DOHH2 (cell line): Measurements from ENCODE around the gene NES.

Source experiments
- H3F3A ChIP-seq: fragments of 200-600 bp; sonication (generic), shearing (Covaris generic); 2 replicates; pipeline ENCODE4 v1.6.0; 2016; ENCODE audit warnings: antibody characterized with exemption, mild to moderate bottlenecking; ENCODE audit not compliant: control insufficient read depth, insufficient read depth
- H3K27ac ChIP-seq: fragments of 200-600 bp; sonication (generic); 2 replicates; pipeline ENCODE4 v1.5.1; 2014; ENCODE audit warnings: low read depth, mild to moderate bottlenecking, low read length, moderate library complexity
- H3K27me3 ChIP-seq: fragments of 200-600 bp; sonication (generic); 2 replicates; pipeline ENCODE4 v1.6.1; 2014; ENCODE audit warnings: mild to moderate bottlenecking, low read length, mixed read lengths; ENCODE audit not compliant: control insufficient read depth
- H3K36me3 ChIP-seq: fragments of 200-600 bp; sonication (generic); 2 replicates; pipeline ENCODE4 v1.6.1; 2014; ENCODE audit warnings: mild to moderate bottlenecking, low read length, moderate library complexity, mixed read lengths; ENCODE audit not compliant: control insufficient read depth
- H3K4me1 ChIP-seq: fragments of 200-600 bp; sonication (generic); 2 replicates; pipeline ENCODE4 v1.6.1; 2014; ENCODE audit warnings: mild to moderate bottlenecking, low read length, mixed read lengths; ENCODE audit not compliant: control insufficient read depth
- H3K4me2 ChIP-seq: fragments of 200-600 bp; sonication (generic); 2 replicates; pipeline ENCODE4 v1.6.0; 2014; ENCODE audit warnings: mild to moderate bottlenecking, low read length, moderate library complexity
- H3K4me3 ChIP-seq: fragments of 200-600 bp; sonication (generic); 2 replicates; pipeline ENCODE4 v1.5.1; 2014; ENCODE audit warnings: mild to moderate bottlenecking, low read length, mixed read lengths
- H3K79me2 ChIP-seq: fragments of 200-600 bp; sonication (generic); 2 replicates; pipeline ENCODE4 v1.6.1; 2014; ENCODE audit warnings: mild to moderate bottlenecking, low read length, mixed read lengths; ENCODE audit not compliant: control insufficient read depth
- H3K9me2 ChIP-seq: fragments of 200-600 bp; sonication (generic); replicated peaks from 2 replicates; pipeline ENCODE4 v1.6.1; 2014; ENCODE audit warnings: mild to moderate bottlenecking, low read length, mixed read lengths; ENCODE audit not compliant: control insufficient read depth
- H3K9me3 ChIP-seq: fragments of 200-600 bp; sonication (generic); 2 replicates; pipeline ENCODE4 v1.6.1; 2014; ENCODE audit warnings: antibody characterized with exemption, low read length, mixed read lengths; ENCODE audit not compliant: control insufficient read depth, insufficient read depth
- H4K20me1 ChIP-seq: fragments of 200-600 bp; sonication (generic); 2 replicates; pipeline ENCODE4 v1.6.0; 2014; ENCODE audit warnings: low read depth, mild to moderate bottlenecking, antibody characterized with exemption, low read length, moderate library complexity; ENCODE audit not compliant: control insufficient read depth, insufficient read depth
- CTCF ChIP-seq: fragments of 200-600 bp; sonication (generic); IDR thresholded peaks from one replicate; pipeline ENCODE4 v1.5.1; 2014; ENCODE audit warnings: antibody characterized with exemption, mild to moderate bottlenecking, low read depth, low read length; ENCODE audit not compliant: poor library complexity, severe bottlenecking
- EZH2phosphoT487 ChIP-seq: fragments of 200-600 bp; sonication (generic); IDR thresholded peaks from 2 replicates; pipeline ENCODE4 v1.6.1; 2017; ENCODE audit warnings: borderline replicate concordance, mild to moderate bottlenecking, antibody characterized with exemption, low read length, moderate library complexity, mixed read lengths

The NES gene

GRCh38 chr1:156692925-156693847, 16.0 kb upstream of the NES start:
- H3K4me1 ChIP-seq, result peaks cover 22% of the 10 kb centered on the region
- no peaks in the 10 kb centered on the region for H3K36me3 ChIP-seq
- no peaks in the 10 kb centered on the region for H4K20me1 ChIP-seq
- H3F3A ChIP-seq, result no peaks in the 10 kb centered on the region
- no peak overlapping the region for H3K4me3 ChIP-seq
- no peaks in the 10 kb centered on the region for H3K79me2 ChIP-seq
- TF ChIP-seq CTCF (no peak), EZH2phosphoT487 (no peak)
- no peak overlapping the region for H3K27ac ChIP-seq
- H3K27me3 ChIP-seq, result peaks cover 55% of the 10 kb centered on the region
- no peaks in the 10 kb centered on the region for H3K9me3 ChIP-seq
- H3K4me2 ChIP-seq, result peak overlapping the region; percentile 34
- H3K9me2 ChIP-seq, result no peaks in the 10 kb centered on the region

GRCh38 chr1:156692441-156692924, 15.3 kb upstream of the NES start:
- Histone ChIP-seq H3K9me3 (no peaks in the 10 kb centered on the region), H3K4me3 (no peak overlapping the region), H3K79me2 (no peaks in the 10 kb centered on the region), H3K36me3 (no peaks in the 10 kb centered on the region), H3K4me2 (peak overlapping the region; percentile 34; the same call in 1 of the 2 replicates), H3F3A (no peaks in the 10 kb centered on the region), H4K20me1 (no peaks in the 10 kb centered on the region), H3K9me2 (no peaks in the 10 kb centered on the region), H3K27ac (no peak overlapping the region), H3K4me1 (peaks cover 22% of the 10 kb centered on the region), H3K27me3 (peaks cover 54% of the 10 kb centered on the region)
- TF ChIP-seq EZH2phosphoT487 (no peak), CTCF (no peak)

GRCh38 chr1:156691665-156692440, 14.6 kb upstream of the NES start:
- Histone ChIP-seq H3K36me3 (no peaks in the 10 kb centered on the region), H3K79me2 (no peaks in the 10 kb centered on the region), H4K20me1 (no peaks in the 10 kb centered on the region), H3K9me3 (no peaks in the 10 kb centered on the region), H3K9me2 (no peaks in the 10 kb centered on the region), H3K4me2 (no peak overlapping the region), H3K4me1 (peaks cover 22% of the 10 kb centered on the region), H3K27ac (no peak overlapping the region), H3F3A (no peaks in the 10 kb centered on the region), H3K27me3 (peaks cover 50% of the 10 kb centered on the region), H3K4me3 (no peak overlapping the region)
- TF ChIP-seq CTCF (no peak), EZH2phosphoT487 (peak; percentile 28; the same call in 1 of the 2 replicates)
